Ectodermal cell (in vitro differentiated cells): ENCODE measurements around the gene CBX1.
A peak's percentile ranks its signal among the peaks of the same experiment; 100 is the strongest.

Source experiments
- H3K27ac ChIP-seq: 2 replicates; pipeline ENCODE4 v1.7.0; 2013; ENCODE audit warnings: mild to moderate bottlenecking, low read depth, low read length; ENCODE audit not compliant: insufficient read depth, poor library complexity, severe bottlenecking
- H3K27me3 ChIP-seq: 2 replicates; pipeline ENCODE4 v1.7.0; 2013; ENCODE audit warnings: mild to moderate bottlenecking, low read length; ENCODE audit not compliant: insufficient read depth, control insufficient read depth, poor library complexity, severe bottlenecking
- H3K36me3 ChIP-seq: one replicate; pipeline ENCODE4 v1.7.0; 2013; ENCODE audit warnings: low read length; ENCODE audit not compliant: control insufficient read depth, insufficient read depth
- H3K4me1 ChIP-seq: one replicate; pipeline ENCODE4 v1.7.0; 2013; ENCODE audit warnings: low read length; ENCODE audit not compliant: control insufficient read depth, insufficient read depth
- H3K4me3 ChIP-seq: 2 replicates; pipeline ENCODE4 v1.7.0; 2013; ENCODE audit warnings: low read depth, low read length, control low read depth; ENCODE audit not compliant: insufficient read depth
- H3K9me3 ChIP-seq: 2 replicates; pipeline ENCODE4 v1.7.0; 2013; ENCODE audit warnings: mild to moderate bottlenecking, low read length, moderate library complexity; ENCODE audit not compliant: control insufficient read depth
- WGBS, 2 experiments: methylation state at CpG; one replicate each; pipeline ENCODE4 v1.1.7; 2013; ENCODE audit warnings: missing lambda C conversion rate in 2 of 2; 5-methylcytosine and 5-hydroxymethylcytosine counted together

The CBX1 gene

GRCh38 chr17:48123111-48123510 lies 21.8 kb upstream of the CBX1 start:
- H3K4me3 ChIP-seq: no peak overlapping the region
- peak overlapping the region; percentile 89 for H3K27ac ChIP-seq
- peaks cover 32% of the 10 kb centered on the region for H3K4me1 ChIP-seq
- no peaks in the 10 kb centered on the region for H3K9me3 ChIP-seq
- peaks cover 6% of the 10 kb centered on the region for H3K36me3 ChIP-seq
- H3K27me3 ChIP-seq: no peaks in the 10 kb centered on the region
- 37 to 41% methylated on average over 6 of the region's 6 CpGs for WGBS, 2 experiments

- Histone ChIP-seq H3K9me3 (no peaks in the 10 kb centered on the region), H3K36me3 (peaks cover 6% of the 10 kb centered on the region), H3K4me3 (no peak overlapping the region), H3K27ac (peak overlapping the region; percentile 89), H3K27me3 (no peaks in the 10 kb centered on the region), H3K4me1 (peaks cover 32% of the 10 kb centered on the region)
- WGBS, 2 experiments: 88 to 94% methylated on average over 3 of the region's 3 CpGs
These were observed 21.4 kb upstream of the CBX1 start for GRCh38 chr17:48122665-48123045.

- peak overlapping the region; percentile 89 for H3K27ac ChIP-seq
These were observed 20.8 kb upstream of the CBX1 start for GRCh38 chr17:48121923-48122664.

DNA sequence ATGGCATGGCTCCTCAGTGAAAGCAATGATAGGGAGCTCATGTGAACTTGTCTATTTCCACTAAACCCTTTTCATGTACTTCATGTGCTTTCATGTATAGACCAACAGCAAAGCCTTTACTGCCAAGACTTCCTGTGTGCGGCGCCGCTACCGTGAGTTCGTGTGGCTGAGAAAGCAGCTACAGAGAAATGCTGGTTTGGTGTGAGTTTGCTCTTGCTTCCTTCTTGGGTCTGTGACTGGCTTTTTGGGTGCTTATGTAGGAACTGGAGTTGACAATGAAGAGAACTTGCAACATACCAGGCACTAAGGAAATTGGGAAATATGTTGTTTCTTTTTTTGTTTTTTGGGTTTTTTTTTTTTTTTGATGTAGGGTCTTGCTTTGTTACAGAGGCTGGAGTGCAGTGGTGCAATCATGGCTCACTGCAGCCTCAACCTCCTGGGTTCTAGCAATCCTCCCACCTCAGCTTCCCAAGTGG lies 12.0 kb upstream of the CBX1 start:
- Histone ChIP-seq H3K9me3 (no peaks in the 10 kb centered on the region), H3K4me3 (no peak overlapping the region), H3K4me1 (peaks cover 8% of the 10 kb centered on the region), H3K27me3 (no peaks in the 10 kb centered on the region), H3K36me3 (no peaks in the 10 kb centered on the region), H3K27ac (no peak overlapping the region)
- WGBS, 2 experiments: 97 to 100% methylated on average over 5 of the region's 5 CpGs

More at GRCh38 chr17:48121923-48122664, 20.8 kb upstream of the CBX1 start:
- Histone ChIP-seq H3K36me3 (peaks cover 6% of the 10 kb centered on the region), H3K9me3 (no peaks in the 10 kb centered on the region), H3K27me3 (no peaks in the 10 kb centered on the region), H3K4me3 (no peak overlapping the region), H3K4me1 (peaks cover 32% of the 10 kb centered on the region)
- 43 to 54% methylated on average over 9 of the region's 9 CpGs for WGBS, 2 experiments

DNA sequence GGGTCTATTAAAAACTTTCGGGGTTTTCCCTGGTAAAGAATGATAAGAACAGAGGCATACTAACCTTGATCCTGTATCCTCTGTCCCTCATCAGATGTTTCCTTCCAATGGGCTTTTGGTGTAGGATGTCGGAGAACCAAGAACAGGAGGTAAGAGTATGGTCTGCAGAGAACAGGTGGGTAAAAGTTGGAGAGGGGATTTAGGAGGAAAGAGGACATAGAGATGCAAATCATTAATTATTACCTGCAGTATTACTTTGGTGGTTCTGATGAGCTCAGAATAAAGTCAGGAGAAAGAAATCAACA lies 10.6 kb upstream of the CBX1 start:
- peaks cover 9% of the 10 kb centered on the region for H3K4me1 ChIP-seq
- 96 to 100% methylated on average over 2 of the region's 2 CpGs for WGBS, 2 experiments
- no peaks in the 10 kb centered on the region for H3K9me3 ChIP-seq
- H3K36me3 ChIP-seq: no peaks in the 10 kb centered on the region
- H3K4me3 ChIP-seq: no peak overlapping the region
- H3K27ac ChIP-seq: no peak overlapping the region
- H3K27me3 ChIP-seq: no peaks in the 10 kb centered on the region

DNA sequence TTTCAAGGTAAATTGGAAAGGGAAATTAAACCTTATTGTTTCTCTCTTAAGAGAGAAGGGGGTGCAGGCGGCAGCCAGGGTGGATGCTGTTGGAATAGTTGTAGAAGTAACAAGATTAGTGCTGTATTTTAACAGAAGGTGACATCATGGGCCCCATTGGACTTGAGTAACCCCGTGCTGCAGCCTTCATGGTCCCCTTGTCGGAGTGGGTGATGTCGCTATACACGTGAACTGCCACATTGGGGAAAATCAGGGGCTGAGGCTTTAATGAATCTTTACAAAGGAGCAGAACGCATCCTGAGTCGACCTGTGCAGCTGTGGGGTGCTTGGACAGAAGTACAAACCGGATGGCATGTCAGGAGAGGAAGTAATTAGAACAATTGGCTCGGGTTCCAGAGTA lies 9.5 kb upstream of the CBX1 start:
- peaks cover 9% of the 10 kb centered on the region for H3K4me1 ChIP-seq
- H3K27me3 ChIP-seq: no peaks in the 10 kb centered on the region
- H3K27ac ChIP-seq: no peak overlapping the region
- 95 to 98% methylated on average over 9 of the region's 9 CpGs for WGBS, 2 experiments
- no peaks in the 10 kb centered on the region for H3K9me3 ChIP-seq
- H3K4me3 ChIP-seq: no peak overlapping the region
- H3K36me3 ChIP-seq: no peaks in the 10 kb centered on the region

DNA sequence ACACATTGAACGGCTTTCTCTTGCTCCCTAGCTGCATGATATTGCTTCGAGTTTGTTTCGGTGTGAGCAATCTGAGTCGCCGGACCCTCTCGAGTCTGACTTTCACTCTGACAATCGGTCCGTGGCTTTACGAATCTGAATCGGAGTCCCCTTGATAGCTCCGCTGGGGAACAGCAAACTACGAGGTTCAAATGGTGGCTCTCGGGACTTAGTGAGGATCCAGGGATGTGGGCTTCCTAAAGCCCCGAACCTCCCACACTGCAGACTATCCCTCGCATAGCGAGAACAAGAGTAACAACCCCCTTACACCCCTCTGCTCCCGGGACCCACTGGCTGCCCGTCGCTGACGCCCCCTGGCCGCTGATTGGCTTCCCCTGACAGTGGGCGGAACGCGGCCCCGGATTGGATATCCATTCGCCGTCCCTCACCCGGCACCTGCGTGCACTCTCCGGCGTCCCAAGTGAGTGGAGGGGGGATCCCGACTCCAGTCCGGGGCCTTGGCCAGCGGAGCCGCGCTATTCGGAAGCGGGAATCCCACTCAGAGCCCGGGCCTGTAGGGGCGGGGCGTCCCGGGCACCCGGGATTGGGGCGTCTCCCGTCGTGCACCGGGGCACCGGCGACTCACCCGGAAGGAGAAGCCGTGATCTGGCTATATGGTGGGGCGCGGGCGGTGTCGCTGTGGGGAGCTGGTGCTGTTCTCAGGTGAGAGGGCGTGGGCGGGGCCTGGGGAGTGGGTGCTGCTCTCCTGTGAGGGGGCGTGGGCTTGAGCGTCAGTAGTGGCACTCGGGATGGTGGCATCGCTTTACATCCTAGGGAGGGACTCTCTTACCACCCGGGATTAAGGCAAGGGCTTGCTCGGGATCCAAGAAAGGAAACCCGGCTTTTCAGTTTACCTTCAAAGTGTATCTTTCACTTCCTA lies 6.1 kb upstream of the CBX1 start, which contains the start of gene SNX11:
TSS of gene SNX11 (plus strand) at position 630 of the 919 bp plus-strand sequence. CDS start 4,278 bp downstream, outside the sequence.
- peak within 1 kb of the TSS; percentile 58 for H3K27ac ChIP-seq
- no peaks in the 10 kb centered on the region for H3K36me3 ChIP-seq
- no peaks in the 10 kb centered on the region for H3K9me3 ChIP-seq
- H3K4me3 ChIP-seq: peak within 1 kb of the TSS; percentile 76
- peaks cover 9% of the 10 kb centered on the region for H3K4me1 ChIP-seq
- no peaks in the 10 kb centered on the region for H3K27me3 ChIP-seq
- 1 to 2% methylated on average over 64 of the region's 64 CpGs for WGBS, 2 experiments

DNA sequence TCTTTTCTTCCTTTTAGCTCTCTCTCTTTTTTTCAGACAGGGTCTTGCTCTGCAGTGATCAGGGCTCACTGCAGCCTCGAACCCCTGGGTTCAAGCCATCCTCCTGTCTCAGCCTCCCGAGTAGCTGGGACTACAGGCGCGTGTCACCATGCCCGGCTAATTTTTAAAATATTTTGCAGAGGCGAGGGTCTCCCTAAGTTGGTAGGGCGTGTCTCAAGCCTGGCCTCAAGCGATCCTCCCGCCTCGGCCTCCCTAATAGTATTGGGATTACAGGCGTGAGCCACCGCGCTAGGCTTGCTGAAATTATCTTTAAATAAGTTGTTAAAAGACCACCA lies 5.5 kb upstream of the CBX1 start:
- Histone ChIP-seq H3K4me3 (peak overlapping the region; percentile 76), H3K27me3 (no peaks in the 10 kb centered on the region), H3K9me3 (no peaks in the 10 kb centered on the region), H3K27ac (no peak overlapping the region), H3K36me3 (no peaks in the 10 kb centered on the region), H3K4me1 (peaks cover 9% of the 10 kb centered on the region)
- WGBS, 2 experiments: 64 to 66% methylated on average over 13 of the region's 13 CpGs

DNA sequence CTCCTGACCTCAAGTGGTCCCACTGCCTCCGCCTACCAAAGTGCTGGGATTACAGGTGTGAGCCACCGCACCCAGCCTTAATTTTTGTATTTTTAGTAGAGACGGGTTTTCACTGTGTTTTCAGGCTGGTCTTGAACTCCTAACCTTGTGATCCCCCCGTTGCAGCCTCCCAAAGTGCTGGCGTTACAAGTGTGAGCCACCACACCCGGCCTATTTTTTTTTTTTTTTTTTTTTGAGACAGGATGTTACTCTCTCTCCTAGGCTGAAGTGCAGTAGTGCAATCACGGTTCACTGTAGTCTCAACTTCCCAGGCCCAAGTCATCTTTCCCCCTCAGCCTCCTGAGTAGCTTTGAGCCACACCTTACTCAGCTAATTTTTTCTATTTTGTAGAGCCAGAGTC lies 3.2 kb upstream of the CBX1 start:
- WGBS, 2 experiments: 89 to 91% methylated on average over 7 of the region's 7 CpGs
- Histone ChIP-seq H3K36me3 (no peaks in the 10 kb centered on the region), H3K4me3 (no peak overlapping the region), H3K27ac (no peak overlapping the region), H3K27me3 (no peaks in the 10 kb centered on the region), H3K9me3 (no peaks in the 10 kb centered on the region), H3K4me1 (peaks cover 14% of the 10 kb centered on the region)
